GM19240 (cell line): Measurements from ENCODE around the gene CHADL.
A peak's percentile ranks its signal among the peaks of the same experiment; 100 is the strongest.

ENCODE experiments used
- DNase-seq: peaks from one replicate; pipeline ENCODE4 v3.0.0; 2011; ENCODE audit warnings: low spot score; ENCODE audit not compliant: insufficient read length

The CHADL gene

DNA sequence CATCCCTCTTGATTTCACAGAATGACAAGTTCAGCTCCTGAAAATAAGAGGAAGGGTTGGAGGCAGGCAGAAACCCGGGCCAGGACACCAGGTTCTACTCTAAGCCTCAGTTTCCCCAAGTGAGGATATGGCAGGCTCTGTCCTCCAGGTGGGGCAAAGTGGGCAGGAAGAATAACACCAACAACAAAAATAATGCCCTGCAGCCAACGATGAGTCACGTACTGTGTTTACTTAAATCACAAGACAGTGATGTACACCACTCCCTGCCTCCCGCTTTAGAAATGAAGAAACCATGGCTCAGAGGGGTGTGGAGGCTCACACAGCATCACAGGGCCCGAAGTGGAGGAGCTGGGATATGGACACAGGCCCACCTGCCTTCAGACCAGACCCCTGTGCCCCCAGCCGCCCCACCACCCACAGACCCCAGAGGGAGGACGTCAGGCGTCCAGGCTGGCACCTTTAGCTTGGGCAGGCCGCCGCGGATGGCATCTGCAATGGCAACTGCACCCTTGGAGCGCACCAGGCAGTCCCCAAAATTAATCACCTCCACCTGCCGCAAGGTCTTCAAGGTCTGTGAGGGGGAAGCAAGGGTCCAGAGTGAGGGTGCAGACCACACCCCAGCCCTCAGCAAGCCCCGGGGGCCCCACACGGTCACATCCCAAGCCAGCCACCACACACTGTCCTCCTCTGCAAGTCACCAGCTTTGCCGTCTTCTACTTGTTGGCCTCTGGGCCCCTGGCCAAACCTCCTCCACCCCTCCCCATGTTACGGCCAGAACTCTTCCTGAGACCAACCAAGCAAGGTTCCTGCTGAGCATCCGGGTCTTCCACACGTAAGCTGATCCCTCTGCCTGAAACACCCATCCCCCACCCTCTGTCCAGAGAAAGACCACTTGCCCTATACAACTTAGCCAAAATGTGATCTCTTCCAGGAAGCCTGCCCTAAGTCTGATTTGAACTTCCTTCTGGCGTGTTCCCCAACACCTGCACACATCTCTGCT, 15.8 kb upstream of the CHADL start:
- no peak for DNase-seq

DNA sequence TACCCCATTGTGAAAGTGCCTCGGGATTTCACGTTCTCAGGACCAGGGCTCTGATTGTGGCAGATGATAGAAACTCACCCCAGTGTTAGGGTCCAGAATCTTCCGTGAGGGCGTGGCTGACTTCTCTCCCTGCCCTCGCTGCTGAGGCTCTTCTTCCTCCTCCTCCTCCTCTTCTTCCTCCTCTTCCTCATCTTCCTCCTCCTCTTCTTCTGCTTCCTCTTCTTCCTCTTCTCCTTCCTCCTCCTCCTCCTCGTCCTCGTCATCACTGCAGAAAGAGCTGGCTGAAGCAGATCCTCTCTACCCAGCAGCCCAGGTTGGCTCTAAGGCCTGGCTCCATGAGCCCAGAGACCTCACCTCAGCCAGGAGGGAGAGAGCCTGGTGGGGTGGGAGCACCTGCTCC, 13.5 kb upstream of the CHADL start:
- DNase-seq: no peak

DNA sequence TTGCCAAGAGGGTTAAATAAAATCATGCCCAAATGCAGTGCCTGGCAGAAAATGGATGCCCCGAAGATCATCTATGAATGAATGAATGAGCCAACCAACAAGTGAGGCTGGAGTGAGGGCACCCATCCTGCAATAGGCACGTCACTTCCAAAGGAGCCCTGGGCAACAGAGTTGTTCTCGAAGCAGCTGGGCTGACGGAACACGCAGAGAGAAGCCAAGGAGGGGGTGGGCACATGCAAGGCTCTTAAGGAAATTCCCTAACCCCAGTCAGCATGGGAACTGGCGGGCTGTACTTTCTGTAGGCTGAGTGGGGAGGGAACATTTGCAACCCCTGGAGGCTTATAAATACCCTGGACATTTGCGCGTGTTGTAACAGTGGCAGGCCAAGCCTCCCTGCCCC, 11.6 kb upstream of the CHADL start:
- no peak for DNase-seq

DNA sequence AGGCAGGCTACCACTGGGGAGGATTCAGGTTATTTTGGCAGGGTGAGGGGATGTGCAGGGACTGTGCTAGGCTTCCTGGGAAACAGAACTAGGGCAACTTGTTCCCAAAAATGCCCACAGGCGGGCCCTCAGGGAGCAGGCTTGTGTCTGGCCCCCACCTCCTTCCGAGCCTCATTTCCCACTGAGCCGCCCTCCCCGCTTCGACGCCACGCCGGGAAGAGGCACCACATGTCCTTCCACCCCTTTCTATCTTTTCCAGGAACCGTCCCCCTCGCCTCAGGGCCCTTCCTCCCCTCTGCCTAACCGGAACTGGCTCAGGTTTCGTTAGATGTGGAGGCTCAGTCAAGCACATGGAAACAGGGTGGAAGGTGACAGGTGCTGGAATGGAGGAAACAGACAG, 9.4 kb upstream of the CHADL start:
- no peak for DNase-seq

DNA sequence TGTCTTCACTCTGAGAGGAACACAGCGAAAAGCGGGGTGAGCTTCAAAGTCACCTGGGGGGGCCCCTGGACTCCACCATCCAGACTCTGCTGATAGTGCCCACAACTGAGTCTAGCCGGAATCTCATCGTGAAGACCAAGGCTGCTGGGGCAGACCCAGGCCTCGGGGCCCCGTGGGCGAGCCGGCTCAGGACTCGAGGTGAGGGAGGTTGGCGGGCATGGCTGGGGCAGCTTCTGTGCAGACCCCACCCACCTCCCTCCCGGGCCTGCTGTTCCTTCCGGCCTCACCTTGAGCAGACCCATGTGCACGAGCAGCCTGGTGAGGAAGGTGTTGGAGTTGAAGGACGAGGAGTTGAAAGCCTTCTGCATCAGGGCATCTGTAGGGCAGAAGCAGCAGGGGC, 8.7 kb upstream of the CHADL start:
- no peak for DNase-seq

DNA sequence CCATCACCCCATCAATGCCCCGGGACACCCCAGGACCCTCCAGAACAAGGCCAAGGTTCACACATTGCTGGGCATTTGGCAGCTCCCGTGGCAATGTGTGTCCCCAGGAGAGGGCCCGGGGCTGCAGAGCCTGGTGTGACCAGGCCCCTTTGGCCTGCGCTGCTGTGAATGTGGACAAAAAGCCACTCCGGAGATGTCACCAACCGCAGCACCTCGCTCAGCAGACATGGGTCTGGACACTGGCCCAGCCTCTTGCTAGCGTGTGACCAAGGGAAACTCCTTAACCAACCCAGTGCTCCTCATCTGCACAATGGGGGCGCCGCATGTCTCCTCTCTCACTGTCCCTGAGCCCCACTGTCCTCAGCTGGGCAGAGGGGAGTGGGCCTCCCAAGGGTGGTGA, 8.0 kb upstream of the CHADL start:
- DNase-seq: no peak

DNA sequence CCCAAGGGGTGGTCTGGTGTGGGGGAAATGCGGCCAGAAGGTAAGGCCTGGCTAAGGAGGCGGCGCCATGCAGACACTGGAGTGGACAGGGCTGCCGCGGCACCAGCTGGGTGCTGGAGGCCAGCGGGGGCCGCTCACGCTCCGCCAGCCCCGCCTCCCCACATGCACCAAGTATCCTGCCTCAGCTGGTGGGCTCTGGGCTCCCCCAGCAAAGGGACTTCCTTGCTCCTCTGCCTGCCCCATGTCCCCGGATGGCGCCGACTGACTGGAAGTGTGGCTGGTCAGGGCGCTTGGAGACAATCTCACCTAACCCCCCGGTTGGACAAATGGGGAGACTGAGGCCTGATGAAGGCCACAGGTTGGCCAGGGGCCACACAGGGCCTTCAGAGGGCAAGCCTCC, 7.6 kb upstream of the CHADL start:
- no peak for DNase-seq

DNA sequence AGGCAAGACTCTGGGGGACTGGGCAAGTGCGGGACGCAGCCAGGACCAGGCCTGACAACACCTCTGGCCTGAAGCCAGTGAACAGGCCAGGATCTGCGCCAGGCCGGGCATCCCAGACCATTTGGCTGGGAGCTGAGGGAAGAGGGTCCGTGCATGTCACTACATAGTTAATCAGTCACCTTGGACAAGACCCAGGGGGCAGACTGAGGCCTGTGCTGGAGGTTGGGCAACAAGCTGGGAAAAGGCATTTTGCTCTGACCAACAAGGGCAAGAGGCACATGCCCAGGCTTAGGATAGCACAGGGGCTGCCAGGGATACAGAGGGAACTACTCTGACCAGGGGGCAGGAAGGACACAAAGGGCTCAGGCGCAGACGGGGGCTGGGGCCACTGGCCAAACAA, 7.0 kb upstream of the CHADL start:
- no peak for DNase-seq

DNA sequence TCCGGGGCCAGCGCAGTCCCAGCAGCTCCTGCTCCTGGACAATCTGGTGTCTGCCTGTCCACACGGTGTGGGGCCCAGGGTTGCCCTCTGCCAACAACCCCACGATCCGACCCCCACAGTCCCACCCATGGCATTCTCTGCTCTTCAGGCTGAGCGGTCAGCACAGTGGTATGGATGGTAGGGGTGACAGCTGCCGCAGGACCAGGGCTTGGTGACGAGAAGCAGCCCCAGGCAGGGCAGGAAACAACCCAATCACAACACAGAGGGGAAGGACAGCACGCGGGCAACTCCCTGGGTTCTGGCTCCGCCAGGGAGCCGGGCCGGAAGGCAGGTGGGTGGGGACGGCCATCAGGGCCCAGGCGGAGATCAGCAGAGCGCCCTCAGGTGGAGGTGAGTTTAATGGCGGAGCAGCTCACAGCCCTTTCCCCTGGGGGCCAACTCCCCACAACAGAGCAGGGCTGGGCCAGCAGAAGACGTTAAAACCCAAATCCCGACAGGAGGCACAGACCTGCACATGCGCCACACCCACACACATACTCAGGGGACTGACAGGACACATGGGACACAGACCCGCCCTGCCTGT, 5.3 kb upstream of the CHADL start:
- DNase-seq: no peak

DNA sequence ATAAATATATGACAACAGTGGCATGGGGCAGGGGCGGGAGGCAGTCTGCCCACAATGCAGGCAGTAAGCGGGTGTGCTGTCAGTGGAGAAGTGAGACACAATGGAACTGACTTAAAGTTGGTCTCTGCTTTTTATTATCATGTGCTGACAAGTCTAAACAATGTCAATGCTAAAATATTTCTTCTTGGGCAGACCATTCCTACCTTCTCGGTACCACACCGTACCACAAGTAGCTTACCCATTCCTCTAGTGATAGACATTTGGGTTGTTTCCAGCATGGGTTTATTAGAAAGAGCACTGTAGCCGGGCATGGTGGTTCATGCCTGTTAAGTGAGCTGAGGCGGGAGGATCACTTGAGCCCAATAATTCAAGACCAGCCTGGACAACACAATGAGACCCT, 2.6 kb upstream of the CHADL start:
- DNase-seq: no peak

DNA sequence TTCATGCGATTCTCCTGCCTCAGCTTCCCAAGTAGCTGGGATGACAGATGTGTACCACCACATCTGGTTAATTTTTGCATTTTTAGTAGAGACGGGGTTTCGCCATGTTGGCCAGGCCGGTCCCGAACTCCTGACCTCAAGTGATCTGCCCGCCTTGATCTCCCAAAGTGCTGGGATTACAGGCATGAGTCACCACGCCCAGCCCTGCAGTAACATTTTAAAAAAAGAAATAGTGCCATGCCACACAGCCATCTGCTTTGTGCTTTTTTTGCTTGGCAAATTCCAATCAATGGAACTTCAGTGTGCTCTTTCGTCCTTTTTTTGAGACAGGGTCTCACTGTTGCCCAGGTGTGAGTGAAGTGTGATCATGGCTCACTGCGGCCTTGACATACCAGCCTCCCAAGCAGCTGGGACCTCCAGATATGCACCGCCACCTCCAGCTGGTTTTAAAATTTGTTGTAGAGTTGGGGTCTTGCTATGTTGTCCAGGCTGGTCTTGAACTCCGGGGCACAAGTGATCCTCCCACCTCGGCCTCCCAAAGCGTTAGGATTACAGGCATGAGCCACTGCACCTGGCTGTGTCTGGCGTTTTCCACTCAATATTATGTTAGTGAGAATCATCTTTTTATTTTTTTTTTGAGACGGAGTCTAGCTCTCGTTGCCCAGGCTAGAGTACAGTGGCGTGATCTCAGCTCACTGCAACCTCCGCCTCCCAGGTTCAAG, 1.8 kb upstream of the CHADL start:
- DNase-seq: no peak

DNA sequence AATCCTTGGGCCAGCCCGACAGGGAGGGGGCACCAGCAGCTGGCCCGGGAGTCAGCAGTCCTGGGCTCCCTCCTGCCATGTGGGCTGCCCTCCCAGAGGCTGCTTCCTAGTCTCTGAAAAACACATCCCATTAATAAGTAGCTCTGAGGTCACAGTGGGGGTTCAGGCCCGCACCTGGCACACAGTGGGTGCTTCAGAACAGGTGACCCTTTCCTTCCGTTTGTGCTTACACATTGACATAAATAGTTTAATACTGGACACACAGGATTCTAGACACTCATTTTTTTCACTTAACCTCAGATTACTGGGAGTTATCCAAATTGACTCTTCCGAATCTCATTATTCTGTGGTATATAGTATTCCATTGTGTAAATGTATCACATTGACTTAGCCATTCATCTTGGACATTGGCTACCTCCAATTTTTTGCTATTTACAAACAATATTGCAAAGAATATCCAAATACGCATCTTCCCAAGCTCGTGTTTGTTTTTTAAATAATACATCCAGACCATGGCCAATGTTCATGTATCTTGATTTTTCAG, 474 bp upstream of the CHADL start:
- DNase-seq: no peak

DNA sequence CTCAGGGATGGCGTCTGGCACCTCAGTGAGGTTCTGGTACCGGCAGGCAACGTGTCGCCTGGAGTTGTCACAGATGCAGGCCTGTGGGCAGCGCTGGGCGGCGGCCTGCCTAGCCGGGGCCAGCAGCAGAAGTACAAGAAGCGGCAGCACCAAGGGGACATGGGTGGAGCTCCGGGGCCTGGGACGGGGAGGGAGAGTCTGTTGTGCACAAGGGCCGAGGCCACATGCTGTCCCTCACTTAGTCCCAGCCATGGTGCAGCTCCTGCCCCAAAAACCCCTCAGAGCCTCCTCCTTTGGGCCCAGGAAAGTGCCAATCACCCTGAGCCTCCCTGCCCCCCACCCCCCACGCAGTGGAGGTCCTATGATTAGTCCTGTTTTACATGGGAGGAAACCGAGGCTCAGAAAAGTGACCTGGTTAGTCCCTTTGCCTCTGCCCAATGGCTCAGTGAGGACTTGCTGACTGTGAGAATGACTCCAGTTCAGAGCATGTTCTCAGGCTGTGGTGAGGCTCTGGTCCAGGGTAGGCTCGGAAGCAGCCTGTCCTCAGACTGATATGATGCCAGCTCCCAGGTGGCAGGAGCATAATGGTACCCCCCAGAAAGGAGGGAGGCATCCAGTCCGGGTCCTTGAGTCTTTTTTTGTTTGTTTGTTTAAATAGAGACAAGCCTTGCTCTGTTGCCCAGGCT, 1.1 kb downstream of the CHADL start:
- no peak for DNase-seq

DNA sequence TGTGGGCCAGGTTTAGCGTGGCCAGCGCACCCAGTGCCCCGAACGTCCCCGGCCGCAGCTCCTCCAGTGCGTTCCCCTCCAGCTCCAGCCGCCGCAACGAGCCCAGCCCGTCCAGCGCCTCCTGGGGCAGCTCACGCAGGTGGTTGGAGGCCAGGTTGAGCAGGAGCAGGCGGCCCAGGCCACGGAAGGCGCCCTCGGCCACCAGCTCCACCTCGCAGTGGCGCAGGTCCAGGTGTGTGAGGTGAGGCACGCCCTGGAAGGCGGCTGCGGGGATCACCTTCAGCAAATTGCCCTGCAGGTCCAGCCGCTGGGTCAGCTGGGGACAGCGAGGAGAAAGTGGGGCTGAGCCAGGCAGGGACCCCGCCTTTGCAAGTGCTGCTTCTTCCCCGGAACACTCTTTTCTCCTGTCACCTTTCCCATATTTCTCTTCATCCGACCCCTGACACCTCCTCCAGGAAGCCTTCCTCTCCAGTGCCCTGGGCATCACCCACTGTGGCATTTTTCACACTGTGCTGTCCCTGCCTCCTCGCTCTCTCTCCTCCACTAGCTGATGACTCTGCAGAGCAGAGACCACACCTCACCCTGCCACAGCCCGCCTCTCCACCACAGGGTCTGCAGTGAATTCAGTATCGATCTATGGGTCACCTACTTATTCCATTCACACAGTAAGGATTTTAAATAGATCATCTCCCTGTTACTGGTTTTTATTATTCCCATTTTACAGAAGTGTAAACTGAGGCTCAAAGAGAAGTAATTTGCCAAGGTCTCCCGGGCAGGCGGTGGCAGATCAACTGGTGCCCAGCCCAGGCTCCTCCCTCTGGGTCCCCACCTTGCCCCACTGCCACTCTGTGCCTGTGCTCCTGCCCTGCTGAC, 1.9 kb downstream of the CHADL start:
- no peak for DNase-seq

DNA sequence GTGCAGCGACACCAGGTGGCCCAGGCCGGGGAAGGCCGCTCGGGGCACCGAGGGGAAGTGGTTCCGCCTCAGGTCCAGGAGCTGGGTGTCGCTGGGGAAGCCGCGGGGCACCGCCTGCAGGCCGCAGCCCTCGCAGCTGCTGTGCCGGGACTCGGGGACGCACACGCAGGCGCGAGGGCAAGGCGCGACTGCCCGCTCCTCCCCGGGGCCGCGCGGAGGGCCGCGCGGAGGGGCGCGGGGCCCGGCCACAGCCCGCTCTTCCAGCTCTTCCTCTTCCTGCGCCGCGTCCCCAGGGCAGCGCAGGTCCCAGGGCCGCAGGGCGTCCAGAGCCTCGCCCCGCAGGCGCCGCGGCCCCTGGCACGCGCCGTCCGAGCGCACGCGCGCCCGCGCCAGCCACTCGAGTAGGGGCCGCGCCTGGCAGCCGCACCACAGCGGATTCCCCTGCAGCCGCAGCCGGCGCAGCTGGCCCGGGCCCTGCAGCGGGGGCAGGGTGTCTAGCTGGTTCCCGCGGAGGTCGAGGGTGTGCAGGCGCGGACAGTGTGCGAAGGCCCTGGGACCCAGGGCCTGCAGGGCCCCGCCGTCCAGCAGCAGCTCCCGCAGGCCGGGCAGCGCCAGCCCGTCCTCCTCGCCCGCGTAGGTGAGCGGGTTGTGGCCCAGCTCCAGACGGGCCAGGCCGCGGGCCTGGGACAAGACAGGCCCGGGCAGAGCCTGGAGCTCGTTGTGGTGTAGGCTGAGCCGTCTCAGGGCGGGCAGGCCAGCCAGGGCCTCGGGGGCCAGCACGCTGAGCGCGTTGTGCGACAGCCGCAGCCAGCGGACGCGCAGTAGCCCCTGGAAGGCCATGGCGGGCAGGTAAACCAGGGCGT, 2.8 kb downstream of the CHADL start:
- DNase-seq: peak; percentile 88

DNA sequence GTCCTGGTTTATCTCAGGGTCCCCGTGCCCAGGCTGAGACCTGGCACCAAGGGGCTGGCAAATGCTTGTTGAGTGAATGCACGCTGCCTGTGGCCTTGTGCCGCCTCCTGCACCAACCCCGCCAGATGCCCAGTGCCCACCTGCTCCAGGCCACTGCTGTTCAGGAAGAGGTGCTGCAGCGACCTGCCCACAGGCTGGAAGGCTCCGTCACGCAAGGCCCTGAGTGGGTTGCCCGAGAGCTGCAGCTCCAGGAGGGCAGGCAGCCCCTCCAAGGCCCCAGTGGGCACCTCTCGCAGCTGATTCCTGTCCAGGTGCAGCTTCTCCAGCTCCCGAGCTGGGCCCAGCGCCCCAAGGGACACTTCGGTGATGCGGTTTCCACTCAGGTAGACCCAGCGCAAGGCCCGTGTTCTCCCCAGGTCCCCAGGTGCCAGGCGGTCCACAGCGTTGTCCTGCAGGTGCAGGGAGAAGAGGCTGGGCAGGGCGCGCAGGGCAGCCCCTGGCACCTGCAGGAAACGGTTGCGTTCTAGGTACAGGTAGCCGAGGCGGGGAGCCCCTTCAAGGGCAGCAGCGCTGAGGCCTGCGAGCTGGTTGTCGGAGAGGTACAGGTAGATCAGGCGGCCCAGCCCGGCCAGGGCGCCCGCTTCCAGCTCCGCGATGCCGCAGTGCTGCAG, 3.6 kb downstream of the CHADL start:
- no peak for DNase-seq

DNA sequence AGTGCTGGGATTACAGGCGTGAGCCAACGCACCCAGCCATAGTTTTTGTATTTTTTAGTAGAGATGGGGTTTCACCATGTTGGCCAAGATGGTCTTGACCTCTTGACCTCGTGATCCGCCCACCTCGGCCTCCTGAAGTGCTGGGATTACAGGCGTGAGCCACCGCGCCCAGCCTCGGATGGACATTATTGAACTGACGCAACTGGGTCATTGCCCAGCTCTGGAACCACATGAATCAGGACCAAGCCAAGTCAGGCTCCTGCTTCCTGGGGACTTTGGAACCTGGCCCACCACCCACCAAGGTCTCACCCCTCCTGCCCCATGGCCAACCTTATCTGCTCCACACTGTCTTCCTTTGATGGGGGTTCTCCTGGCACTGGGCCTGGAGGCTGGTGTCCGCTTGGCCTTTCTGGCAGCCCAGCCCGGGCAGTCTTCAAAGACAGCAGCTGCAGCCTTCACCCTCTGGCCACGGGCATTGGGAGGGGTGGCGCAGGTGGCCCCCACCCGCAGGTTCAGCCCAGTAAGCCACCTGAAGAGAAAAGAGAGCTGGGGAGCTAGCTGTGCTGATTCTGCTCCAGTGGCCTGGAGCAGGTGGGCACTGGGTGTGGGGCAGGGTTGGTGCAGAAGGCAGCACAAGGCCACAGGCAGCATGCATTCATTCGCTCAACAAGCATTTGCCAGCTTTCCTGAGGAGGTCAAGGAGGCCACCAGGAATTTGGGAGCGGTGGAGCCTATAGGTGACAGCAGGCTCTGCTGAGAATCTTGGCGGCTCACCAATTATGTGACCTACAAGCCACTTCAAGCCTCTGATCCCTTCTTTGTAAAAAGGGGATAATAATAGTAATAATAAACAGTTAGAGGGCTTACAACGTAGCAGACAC, 5.7 kb downstream of the CHADL start:
- no peak for DNase-seq

DNA sequence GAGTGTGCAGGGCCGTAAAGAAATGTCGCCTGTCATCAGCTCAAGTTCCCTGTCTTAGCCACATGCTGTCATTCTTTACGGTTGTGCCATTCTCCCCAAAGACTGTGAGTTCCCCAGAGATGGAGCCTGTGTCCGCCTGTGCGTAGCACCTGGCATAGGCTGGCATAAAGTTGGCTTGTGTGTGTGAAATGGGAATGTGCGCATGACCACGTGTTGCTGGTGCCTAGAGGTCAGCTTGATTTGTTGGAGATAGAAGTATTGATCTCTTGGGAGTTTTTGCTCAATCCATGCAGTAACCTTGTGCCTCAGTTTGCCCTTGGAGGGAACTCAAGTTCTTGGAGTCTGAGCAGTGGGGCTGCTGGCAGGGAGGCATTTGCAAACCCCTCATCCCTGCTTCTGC, 9.4 kb downstream of the CHADL start:
- DNase-seq: no peak
